Right lobe of liver (tissue), 4 donors: ENCODE data around the gene FABP7.

Source experiments
- CTCF ChIP-seq, 4 donors: fragments of 200-600 bp in 3 of 4; fragments of 450-650 bp in 1 of 4; IDR thresholded peaks; one replicate each; pipeline versions ENCODE4 v1.5.1 to v1.8.0; 2016 to 2022; ENCODE audit warnings: antibody characterized with exemption in 4 of 4, mild to moderate bottlenecking in 2 of 4
- POLR2A ChIP-seq: fragments of 450-650 bp; IDR thresholded peaks from one replicate; pipeline ENCODE4 v1.6.1; 2017; ENCODE audit warnings: antibody characterized with exemption, mild to moderate bottlenecking
- donor health status: DM: no; HTN: no; CAD: no.
- donor health status: DM: no; HTN: no; CAD: no.
- donor health status: DM: no; HTN: yes; CAD: no.

DNA sequence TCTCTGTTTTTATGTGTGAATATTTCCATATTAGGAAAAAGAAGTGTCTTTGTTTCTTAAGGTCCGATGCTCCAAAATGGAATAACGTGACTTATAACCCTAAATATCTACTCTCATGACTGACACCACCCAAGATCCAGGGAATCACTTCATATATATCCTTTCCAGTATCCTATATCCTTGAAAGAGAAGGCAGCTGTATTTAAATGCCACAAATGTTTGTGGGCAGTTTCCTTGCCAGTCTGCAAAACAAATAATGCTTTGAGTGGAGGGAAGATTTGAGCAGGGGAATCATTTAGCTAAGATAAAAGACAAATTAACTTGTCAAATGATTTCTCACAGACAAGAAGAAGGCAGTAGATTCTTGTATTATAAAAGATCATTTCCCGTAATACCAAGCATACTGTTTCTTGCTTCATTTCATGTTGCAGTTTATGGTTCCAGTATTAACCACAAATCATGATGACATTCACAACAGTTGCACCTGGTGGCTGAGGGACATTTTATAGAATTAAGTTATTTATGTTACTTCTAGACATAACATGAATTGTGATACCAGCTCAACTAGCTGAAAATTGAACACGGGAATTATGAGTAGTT is 30.0 kb upstream of the FABP7 start:
- no peak for TF ChIP-seq CTCF (IDR thresholded peaks at IDR 0.05)
- TF ChIP-seq POLR2A, result no peak
